SH-SY5Y (cell line): Measurements from ENCODE around the gene SYNDIG1.

Experiments used
- GATA2 ChIP-seq: IDR thresholded peaks from 2 replicates; pipeline ENCODE4 v1.6.1; 2011; ENCODE audit warnings: mild to moderate bottlenecking, low read depth, low read length
- GATA3 ChIP-seq: IDR thresholded peaks from 2 replicates; pipeline ENCODE4 v1.6.1; 2011; ENCODE audit warnings: low read depth, mild to moderate bottlenecking, low read length, moderate library complexity

GRCh38 chr20:24698706-24699206 is 229.3 kb downstream of the SYNDIG1 start:
- TF ChIP-seq GATA3, result no peak
- TF ChIP-seq GATA2, result no peak
